Stimulated activated CD8-positive, alpha-beta memory T cell treated with anti-CD3 and anti-CD28 coated beads, Interleukin-15, amount 100 ng/mL, for 4 hours (primary cell): ENCODE data around the gene ROPN1.
"Not testable (repeated sequence)": the region's sequence is repeated elsewhere in the genome, so short reads cannot be mapped to it uniquely, and the experiment has no call there.

Experiments used
- DNase-seq, 2 donors: peaks; one replicate each; pipeline ENCODE4 v3.0.0-alpha.2; 2020; ENCODE audit warnings: low read depth in 2 of 2

Gene ROPN1

GRCh38 chr3:123997543-123997942 lies 5.6 kb upstream of the ROPN1 start:
- DNase-seq, result no peak

DNA sequence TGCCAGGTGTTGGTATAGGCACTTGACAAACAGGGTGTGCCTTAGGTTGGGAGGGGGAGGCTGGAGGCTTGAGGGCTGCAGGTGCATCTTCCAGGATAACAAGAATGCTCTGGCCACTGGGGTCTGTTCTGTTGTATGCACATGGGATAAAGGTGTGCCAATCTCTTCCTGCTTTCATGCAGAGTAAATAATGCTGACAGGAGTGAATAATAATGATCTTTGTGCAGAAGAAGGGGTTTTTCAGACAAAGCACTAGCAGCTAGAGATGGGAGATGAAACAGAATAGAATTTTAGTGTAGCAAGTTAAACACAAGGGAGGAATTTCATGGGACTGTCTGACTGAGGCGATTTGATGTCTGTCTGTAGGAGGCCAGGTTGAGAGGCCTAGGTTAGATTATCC lies 1.9 kb upstream of the ROPN1 start:
- no peak for DNase-seq

DNA sequence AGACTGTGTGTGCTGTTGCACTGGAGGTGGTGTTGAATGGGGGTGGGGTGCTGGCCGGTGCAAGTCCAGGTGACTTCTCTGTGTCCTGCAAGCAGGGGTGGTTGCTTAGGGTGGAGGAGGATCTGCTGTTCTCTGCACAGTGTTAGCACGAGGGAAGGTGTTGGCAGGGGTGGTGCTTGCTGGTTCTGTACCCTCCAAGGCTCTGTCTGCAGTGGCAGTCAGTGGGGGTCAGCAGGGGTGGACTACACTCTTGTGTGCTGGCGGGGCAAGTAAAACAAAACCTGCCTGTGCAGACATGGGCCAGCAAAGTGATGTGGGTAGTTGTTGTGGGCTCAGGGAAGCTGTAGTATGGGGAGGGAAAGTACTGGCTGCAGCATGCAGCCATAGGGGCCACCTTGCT lies 5.5 kb downstream of the ROPN1 start:
- DNase-seq, result no peak

GRCh38 chr3:123984957-123985356 lies 7.0 kb downstream of the ROPN1 start:
- no peak for DNase-seq

GRCh38 chr3:123984350-123984749 lies 7.6 kb downstream of the ROPN1 start:
- no peak for DNase-seq

GRCh38 chr3:123981317-123981716 lies 10.6 kb downstream of the ROPN1 start:
- not testable (repeated sequence) for DNase-seq

- no peak for DNase-seq
Measured at GRCh38 chr3:123980539-123980938, 11.4 kb downstream of the ROPN1 start.

GRCh38 chr3:123979525-123980501 lies 12.1 kb downstream of the ROPN1 start:
- not testable (repeated sequence) for DNase-seq

DNA sequence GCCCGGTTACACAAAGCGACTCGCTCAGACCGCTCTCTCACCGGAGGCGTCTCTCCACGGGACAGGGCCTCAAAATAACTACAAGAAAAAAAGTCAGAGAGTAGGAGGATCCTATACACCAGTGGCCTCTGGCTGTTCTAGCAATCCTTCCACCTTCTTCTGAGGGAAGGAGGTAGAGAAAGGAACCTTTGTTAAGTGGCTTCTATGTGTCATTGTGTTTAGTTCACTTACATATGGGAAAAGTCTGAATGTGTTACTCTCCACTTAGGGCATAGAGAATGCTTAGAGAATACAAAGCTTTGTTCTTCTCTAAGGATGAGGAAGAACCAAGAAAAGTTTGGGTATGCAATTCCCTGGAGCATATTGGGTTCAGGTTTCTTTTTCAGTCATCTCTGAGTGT lies 15.0 kb downstream of the ROPN1 start:
- not testable (repeated sequence) for DNase-seq

GRCh38 chr3:123976181-123976898 lies 15.6 kb downstream of the ROPN1 start:
- DNase-seq, result not testable (repeated sequence)

GRCh38 chr3:123975030-123975429 lies 16.9 kb downstream of the ROPN1 start:
- DNase-seq, result not testable (repeated sequence)

- no peak for DNase-seq
Measured at GRCh38 chr3:123971406-123971805, 20.5 kb downstream of the ROPN1 start.

GRCh38 chr3:123967260-123967659 lies 24.7 kb downstream of the ROPN1 start:
- DNase-seq, result not testable (repeated sequence)

DNA sequence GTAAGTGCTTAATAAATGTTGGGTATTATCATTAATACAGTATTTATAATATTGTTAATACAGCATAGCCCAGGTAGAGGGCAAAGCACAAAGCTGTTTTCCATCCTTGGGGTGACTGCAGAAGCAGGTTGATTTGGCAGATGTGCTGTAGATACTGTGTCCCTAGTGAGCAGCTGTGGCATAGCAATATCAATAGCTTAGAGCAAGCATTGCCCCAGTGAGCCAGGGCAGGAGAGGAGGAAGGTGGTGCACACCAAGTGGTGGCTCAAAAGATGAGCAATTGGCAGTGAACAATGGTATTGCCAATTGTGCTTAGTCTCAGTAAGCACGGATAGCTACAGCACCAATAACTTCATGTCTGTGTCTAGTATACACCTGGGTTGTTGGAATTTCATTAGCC lies 25.1 kb downstream of the ROPN1 start:
- DNase-seq, result not testable (repeated sequence)

GRCh38 chr3:123964793-123965192 lies 27.1 kb downstream of the ROPN1 start:
- DNase-seq, result not testable (repeated sequence)

DNA sequence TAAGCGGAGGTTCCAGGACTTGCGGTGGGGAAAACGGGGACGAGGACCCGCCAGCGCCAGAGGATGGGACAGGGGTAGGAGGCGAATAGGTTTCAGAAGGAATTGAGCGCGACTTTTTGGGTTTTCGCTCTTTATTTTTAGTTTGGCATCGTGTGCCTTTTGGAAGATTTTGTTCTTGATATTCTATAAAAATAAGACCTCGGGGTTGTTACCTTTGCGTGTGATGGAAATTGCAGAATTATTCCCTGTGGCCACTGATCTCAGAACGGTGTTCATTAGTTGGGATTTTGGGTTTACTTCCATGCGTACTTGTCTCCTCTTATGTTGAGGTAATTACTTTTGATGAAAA lies 30.4 kb downstream of the ROPN1 start:
- DNase-seq, result no peak

GRCh38 chr3:123960781-123961507 lies 31.0 kb downstream of the ROPN1 start, which contains the start of gene CCDC14:
Gene CCDC14, minus strand, starts transcription at chr3:123961229. Its CDS starts 56 bp downstream, at chr3:123961173.
- peak; percentile 47 to 49 for DNase-seq

DNA sequence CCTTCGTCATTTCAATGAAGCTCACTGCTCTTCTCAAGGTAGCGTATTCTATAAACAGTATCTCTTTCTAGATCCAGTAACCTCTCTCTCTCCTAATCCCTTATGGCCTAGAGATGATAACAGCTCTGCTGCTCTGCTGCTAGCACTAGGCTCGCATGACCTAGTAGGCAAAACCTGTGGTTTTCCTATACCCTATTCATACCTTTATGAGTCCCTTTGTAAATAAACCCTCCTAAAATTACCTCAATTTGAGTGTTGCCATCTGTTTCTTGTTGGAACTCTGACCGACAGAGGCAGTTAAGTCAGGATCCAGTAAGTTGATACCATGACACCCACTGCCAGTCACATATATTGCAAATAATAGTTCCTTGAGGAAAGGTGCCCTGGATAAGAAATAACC lies 38.2 kb downstream of the ROPN1 start:
- DNase-seq, result no peak

GRCh38 chr3:123952844-123953520 lies 38.9 kb downstream of the ROPN1 start:
- DNase-seq, result no peak

GRCh38 chr3:123951522-123952447 lies 40.1 kb downstream of the ROPN1 start:
- DNase-seq, result no peak
